ENCODE measurements around the gene IFT88. TPM values are rescaled to one million over a fixed set of nuclear protein-coding genes. Genes with fewer than 3 reads are reported as not detected.

The IFT88 gene
- total and polyA plus RNA-seq, 2 of the 8 experiments (the other 6 are each of a cell fraction or from before 2014, with no cell fraction given) = 1.7 to 5.8 TPM

GRCh38 chr13:20718958-20719566, 152.1 kb downstream of the IFT88 start (continued):
- TF ChIP-seq, protein P1, sequence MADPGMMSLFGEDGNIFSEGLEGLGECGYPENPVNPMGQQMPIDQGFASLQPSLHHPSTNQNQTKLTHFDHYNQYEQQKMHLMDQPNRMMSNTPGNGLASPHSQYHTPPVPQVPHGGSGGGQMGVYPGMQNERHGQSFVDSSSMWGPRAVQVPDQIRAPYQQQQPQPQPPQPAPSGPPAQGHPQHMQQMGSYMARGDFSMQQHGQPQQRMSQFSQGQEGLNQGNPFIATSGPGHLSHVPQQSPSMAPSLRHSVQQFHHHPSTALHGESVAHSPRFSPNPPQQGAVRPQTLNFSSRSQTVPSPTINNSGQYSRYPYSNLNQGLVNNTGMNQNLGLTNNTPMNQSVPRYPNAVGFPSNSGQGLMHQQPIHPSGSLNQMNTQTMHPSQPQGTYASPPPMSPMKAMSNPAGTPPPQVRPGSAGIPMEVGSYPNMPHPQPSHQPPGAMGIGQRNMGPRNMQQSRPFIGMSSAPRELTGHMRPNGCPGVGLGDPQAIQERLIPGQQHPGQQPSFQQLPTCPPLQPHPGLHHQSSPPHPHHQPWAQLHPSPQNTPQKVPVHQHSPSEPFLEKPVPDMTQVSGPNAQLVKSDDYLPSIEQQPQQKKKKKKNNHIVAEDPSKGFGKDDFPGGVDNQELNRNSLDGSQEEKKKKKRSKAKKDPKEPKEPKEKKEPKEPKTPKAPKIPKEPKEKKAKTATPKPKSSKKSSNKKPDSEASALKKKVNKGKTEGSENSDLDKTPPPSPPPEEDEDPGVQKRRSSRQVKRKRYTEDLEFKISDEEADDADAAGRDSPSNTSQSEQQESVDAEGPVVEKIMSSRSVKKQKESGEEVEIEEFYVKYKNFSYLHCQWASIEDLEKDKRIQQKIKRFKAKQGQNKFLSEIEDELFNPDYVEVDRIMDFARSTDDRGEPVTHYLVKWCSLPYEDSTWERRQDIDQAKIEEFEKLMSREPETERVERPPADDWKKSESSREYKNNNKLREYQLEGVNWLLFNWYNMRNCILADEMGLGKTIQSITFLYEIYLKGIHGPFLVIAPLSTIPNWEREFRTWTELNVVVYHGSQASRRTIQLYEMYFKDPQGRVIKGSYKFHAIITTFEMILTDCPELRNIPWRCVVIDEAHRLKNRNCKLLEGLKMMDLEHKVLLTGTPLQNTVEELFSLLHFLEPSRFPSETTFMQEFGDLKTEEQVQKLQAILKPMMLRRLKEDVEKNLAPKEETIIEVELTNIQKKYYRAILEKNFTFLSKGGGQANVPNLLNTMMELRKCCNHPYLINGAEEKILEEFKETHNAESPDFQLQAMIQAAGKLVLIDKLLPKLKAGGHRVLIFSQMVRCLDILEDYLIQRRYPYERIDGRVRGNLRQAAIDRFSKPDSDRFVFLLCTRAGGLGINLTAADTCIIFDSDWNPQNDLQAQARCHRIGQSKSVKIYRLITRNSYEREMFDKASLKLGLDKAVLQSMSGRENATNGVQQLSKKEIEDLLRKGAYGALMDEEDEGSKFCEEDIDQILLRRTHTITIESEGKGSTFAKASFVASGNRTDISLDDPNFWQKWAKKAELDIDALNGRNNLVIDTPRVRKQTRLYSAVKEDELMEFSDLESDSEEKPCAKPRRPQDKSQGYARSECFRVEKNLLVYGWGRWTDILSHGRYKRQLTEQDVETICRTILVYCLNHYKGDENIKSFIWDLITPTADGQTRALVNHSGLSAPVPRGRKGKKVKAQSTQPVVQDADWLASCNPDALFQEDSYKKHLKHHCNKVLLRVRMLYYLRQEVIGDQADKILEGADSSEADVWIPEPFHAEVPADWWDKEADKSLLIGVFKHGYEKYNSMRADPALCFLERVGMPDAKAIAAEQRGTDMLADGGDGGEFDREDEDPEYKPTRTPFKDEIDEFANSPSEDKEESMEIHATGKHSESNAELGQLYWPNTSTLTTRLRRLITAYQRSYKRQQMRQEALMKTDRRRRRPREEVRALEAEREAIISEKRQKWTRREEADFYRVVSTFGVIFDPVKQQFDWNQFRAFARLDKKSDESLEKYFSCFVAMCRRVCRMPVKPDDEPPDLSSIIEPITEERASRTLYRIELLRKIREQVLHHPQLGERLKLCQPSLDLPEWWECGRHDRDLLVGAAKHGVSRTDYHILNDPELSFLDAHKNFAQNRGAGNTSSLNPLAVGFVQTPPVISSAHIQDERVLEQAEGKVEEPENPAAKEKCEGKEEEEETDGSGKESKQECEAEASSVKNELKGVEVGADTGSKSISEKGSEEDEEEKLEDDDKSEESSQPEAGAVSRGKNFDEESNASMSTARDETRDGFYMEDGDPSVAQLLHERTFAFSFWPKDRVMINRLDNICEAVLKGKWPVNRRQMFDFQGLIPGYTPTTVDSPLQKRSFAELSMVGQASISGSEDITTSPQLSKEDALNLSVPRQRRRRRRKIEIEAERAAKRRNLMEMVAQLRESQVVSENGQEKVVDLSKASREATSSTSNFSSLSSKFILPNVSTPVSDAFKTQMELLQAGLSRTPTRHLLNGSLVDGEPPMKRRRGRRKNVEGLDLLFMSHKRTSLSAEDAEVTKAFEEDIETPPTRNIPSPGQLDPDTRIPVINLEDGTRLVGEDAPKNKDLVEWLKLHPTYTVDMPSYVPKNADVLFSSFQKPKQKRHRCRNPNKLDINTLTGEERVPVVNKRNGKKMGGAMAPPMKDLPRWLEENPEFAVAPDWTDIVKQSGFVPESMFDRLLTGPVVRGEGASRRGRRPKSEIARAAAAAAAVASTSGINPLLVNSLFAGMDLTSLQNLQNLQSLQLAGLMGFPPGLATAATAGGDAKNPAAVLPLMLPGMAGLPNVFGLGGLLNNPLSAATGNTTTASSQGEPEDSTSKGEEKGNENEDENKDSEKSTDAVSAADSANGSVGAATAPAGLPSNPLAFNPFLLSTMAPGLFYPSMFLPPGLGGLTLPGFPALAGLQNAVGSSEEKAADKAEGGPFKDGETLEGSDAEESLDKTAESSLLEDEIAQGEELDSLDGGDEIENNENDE (IDR thresholded peaks at IDR 0.05; ENCODE audit: insufficient replicate concordance, low read length) = no peak
- TF ChIP-seq POLR2AphosphoS5 (IDR thresholded peaks at IDR 0.05; ENCODE audit: low read depth, low read length) = no peak
- no peak for TF ChIP-seq FOSL1 (IDR thresholded peaks at IDR 0.05; ENCODE audit: insufficient read depth, low read depth, low read length)
- TF ChIP-seq SRF (IDR thresholded peaks at IDR 0.05; ENCODE audit: low read depth, low read length) = no peak
- no peak for TF ChIP-seq BRCA1 (IDR thresholded peaks at IDR 0.05; ENCODE audit: low read depth, low read length)
- no peak for TF ChIP-seq GTF2F1 (IDR thresholded peaks at IDR 0.05; ENCODE audit: borderline replicate concordance, low read depth, low read length)
- TF ChIP-seq SP4 (IDR thresholded peaks at IDR 0.05; ENCODE audit: low read length) = no peak
- no peak for TF ChIP-seq CTCF (IDR thresholded peaks at IDR 0.05; ENCODE audit: control extremely low read depth in 1 of 3, insufficient read depth in 1 of 3, low read depth in 1 of 3, low read length in 3 of 3)
- no peak for TF ChIP-seq CBX5 (IDR thresholded peaks at IDR 0.05; ENCODE audit: low read depth, low read length)

Measured in H1 (cell line).